Activated CD4-positive, alpha-beta T cell treated with anti-CD3 and anti-CD28 coated beads, Interleukin-2, amount 50 U/mL, for 1 hour (primary cell): ENCODE measurements around the gene ABCC9.
"Not testable (repeated sequence)": the region's sequence is repeated elsewhere in the genome, so short reads cannot be mapped to it uniquely, and the experiment has no call there.

ENCODE experiments used
- DNase-seq: peaks from one replicate; pipeline ENCODE4 v3.0.0-alpha.2; 2020

Gene ABCC9

GRCh38 chr12:21814814-21815213 lies 126.4 kb downstream of the ABCC9 start:
- no peak for DNase-seq

DNA sequence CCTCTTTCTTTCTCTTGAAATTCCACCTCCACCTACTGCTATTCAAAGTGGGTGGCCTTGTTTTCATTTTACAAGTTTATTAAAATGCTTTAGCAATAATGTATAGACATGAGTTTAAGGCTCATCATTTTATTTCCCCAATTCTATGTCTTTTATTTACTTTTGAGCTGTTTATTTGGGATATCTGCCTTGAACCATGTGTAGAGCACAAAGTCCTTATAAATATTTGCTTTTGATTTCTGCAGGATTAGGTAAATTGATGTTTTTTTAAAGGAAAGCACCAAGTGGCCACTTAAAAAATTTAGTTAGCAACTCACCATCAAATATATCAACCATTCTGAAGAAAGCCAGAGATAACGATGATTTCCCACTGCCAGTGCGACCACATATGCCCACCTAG lies 126.9 kb downstream of the ABCC9 start:
- DNase-seq, result no peak

DNA sequence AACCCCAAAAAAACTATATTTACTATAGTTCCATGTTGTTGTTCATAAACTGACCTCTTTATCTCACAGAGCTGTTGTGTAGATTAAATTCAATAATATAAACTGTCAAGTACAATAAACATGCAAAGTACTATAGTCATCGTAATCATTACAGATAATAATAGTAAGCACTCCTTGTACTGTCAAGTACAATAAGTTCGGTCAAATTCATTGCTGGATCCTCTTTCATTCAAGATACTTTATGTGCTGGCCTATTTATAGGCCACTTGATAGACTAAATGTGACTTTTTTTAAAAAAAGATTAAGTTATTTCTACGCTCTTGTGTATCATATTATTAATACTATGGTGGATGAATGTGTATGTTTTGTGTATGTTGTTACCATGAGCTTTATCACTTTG lies 127.5 kb downstream of the ABCC9 start:
- no peak for DNase-seq

DNA sequence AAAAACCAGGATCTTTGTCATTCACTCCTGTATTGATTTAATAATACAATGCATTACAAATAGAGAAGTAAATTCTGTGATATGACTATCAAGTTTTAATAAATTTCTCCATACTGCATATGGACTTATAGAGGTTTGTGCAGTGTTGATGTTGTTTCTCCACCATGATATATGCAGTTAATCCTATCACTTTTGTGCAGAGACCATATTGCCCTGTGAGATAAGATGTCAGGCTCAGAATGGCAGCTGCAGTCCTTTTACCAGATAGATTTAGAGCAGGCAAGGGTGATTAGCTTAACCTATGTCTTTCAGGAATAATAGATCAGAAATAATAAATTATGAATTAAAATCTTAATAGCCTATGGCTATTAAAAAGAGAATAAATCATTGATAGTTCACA lies 128.1 kb downstream of the ABCC9 start:
- DNase-seq, result no peak

- DNase-seq, result not testable (repeated sequence)
Observed at GRCh38 chr12:21812340-21812739, 128.9 kb downstream of the ABCC9 start.

DNA sequence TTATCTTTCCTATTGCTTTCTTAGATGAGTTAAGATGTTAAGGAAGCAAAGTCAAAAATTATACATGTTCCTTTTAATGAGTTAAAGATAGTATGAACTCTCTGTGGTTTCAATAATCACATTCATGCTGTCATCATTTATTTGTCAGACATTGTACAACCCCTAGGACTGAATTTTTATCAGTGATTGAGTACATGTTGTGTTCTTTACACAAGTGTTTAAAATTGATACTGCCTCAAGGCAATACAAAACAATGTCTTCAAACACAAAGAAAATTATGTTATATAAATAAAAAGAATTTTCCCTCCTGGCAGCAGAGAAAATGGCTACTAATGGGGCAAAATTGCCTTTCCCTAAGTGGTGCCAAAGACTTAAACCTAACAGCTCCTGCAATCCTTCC lies 132.1 kb downstream of the ABCC9 start:
- no peak for DNase-seq

DNA sequence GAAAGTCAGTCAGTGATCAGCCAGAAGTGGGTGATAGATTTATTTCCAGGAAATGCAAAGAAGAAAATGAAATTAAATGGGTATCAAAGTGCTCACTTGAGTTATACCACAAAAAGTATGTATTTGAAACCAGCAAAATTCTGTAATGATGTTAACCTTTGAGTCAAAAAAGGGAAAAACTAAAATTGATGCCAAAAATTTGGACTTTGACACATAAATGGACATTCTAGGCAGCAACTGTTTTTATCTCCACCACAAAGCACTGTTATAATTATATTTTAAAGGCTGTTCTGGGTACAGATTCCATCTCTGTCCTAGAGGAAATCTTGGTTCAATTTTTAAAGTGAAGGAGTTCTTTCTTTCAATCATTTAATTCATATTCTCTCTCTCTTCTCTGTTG lies 135.0 kb downstream of the ABCC9 start:
- no peak for DNase-seq

DNA sequence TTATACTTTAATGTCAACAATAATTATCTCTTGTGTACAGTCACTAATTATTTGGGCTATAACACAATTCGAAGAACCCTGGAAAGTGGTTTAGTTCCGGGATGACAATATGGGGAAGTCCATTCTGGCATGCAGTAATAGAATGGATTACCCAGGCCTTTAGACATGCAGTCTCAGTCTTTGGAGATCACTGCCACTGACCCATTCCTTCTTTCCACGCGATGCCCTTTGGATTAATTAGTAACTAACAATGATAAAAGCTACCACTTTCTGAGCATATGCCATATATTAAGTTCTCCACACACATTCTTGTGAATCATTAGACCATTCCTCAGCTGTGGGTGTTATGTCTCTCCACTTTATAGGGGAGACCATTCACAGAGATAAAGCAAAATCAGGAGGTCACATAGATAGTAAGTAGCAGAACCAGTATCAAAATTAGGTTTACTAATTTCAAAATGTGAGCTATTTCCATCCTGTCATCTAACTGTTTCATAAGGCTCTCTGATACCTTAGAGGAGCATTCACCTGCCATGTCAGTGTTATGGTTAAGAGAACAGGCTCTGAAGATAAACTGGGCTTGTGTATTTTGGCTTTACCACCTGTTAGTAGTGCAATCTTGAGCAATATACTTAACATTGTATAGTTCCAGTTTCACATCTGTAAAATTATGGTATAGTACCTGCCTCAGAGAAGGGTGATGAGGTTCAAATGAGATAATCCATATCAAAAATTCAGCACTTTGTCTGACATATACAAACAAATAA lies 139.5 kb downstream of the ABCC9 start:
- no peak for DNase-seq

DNA sequence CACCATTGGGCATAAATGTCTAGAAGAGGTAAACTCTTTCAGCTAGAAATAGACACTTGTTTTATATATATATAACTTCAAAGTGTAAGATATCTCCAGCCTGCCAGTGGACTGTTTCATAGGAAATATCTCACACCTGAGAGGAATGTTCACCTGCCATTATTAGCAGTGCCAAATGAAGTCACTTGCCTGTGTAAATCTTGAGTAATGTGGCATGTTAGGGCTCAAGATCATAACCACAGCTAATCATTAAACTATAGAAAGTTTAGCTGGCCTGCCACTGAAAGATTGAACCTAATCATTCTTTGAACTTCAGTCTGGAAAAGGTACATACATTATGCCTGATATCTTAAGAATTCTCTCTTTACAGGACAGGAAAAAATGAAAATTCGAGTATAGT lies 141.2 kb downstream of the ABCC9 start:
- DNase-seq, result no peak

GRCh38 chr12:21797539-21797938 lies 143.7 kb downstream of the ABCC9 start:
- DNase-seq, result no peak

DNA sequence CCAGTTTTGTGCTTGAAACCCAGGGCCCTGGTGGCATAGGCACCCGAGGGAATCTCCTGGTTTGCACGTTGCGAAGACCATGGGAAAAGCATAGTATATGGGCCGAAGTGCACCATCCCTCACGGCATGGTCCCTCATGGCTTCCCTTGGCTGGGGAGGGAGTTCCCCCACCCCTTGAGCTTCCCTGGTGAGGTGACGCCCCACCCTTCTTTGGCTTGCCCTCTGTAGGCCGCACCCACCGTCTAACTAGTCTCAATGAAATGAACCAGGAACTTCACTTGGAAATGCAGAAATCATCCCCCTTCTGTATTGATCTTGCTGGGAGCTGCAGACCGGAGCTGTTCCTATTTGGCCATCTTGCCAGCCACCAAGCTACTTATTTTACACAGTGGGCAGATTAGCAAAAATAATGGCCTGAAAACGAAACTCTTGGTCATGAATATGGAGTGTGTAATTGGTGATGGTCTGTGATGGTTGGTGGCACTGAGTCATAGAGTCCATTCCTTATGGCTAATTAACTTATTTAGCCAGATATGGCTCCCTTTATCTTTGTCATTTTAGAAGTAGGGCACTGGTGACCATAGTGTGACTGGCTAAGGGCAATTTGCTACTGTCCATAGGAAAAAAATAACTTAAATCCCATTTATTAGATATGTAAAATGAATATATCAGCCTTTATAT lies 145.4 kb downstream of the ABCC9 start:
- no peak for DNase-seq

- not testable (repeated sequence) for DNase-seq
Observed at GRCh38 chr12:21794807-21795595, 146.2 kb downstream of the ABCC9 start.

GRCh38 chr12:21789687-21790086 lies 151.5 kb downstream of the ABCC9 start:
- DNase-seq, result not testable (repeated sequence)

- no peak for DNase-seq
Observed at GRCh38 chr12:21788089-21788983, 152.9 kb downstream of the ABCC9 start.

DNA sequence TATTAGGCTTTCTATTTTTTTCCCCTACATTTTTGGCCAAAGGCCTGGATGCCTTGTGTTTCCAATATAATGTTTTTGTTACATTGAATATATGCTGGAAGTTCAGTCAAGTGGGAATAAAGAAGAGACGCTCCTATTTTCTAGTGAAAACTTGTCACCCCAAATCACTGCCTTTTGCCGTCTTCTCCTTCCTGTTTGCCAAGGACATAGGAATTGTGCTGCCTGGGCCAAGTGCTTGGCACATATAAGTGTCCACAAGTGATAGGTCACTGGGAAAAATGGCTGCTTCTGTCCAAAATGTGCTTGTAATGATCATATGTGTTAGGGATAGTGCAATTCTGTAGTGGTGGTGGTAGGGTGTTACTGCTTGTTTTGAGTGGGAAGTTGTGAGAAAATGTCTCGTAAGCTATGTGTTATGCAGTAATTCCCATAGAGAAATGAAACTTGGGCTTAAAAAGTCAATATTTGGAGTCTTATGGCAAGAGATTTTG lies 155.1 kb downstream of the ABCC9 start:
- no peak for DNase-seq

- not testable (repeated sequence) for DNase-seq
Observed at GRCh38 chr12:21782723-21783122, 158.5 kb downstream of the ABCC9 start.

DNA sequence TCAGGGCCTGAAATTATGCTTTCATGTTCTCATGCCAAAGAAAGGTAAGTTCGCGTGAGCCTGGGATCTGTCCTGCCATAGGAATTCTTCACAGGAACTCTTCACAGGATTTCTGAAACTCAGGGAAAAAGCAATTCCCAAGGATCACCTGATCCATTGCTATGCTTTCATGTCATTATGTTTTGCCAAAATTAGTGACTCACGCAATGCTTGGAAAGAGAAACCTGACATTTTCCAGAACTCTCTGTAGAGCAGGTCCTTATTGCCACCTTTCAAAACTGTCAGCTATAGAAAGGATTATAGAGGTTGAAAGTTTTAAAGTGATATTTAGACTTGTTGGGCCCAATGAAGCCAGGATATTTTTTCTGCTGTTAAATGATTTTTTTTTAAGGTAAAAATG lies 160.4 kb downstream of the ABCC9 start:
- no peak for DNase-seq

DNA sequence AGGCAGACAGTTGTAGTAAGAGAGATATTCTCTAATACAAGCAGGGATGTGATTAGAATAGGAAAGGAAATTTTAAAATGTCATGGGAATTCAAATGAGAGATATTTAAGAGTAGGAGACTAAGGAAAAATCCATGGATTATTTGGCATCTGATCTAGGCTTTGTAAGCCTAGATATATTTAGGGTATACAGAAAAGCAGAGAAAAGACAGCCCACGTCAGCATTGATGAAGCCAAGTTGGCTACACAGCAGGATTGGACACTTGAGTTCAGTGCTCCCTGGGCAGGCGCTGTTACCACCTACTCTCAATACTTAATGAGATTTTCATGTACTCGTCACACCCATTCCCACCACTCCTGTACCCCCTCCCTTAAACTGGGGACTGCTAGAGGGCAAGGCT lies 165.1 kb downstream of the ABCC9 start:
- DNase-seq, result no peak

GRCh38 chr12:21775133-21775820 lies 165.9 kb downstream of the ABCC9 start:
- no peak for DNase-seq

DNA sequence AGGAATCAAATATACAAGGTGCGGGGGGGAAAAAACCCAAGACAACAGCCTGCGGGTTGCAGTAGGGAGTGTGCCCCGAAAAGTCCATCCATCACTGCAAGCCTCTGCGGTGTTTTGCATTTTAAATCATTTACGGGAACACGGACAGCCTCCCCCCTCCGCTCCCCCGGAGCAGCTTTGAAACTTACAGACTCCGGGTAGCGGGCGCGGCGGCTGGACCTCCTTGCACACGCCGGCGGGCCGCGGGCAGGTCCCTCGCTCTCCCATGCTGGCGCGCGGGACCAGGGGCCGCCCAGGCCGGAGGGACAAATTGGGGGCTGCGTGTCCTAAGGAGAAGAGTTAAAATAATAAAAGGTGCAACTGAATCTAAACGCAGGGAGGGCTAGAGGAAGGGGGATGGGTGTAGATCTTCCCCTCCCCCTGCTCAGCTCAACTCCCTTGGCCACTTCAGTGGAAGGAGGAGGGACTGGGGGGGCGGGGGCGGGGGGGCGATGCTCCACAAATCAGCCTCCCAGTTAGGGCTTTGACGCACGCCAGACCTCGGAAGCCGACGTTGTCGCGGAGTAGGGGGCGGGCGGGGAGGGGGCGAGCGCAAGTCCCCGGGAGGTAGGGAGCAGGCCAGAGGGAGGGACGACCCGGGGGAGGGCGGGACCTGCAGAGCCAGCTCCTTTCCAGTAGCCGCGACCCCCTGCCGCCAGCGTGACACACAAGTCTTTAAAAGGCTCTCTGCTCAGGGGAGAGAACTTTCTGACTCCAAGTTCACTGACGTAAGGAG lies 166.7 kb downstream of the ABCC9 start, which contains the start of gene KCNJ8:
Gene KCNJ8 (minus strand): TSS at position 349 of the 775 bp plus-strand sequence. CDS start 1,090 bp downstream, outside the sequence.
- DNase-seq, result no peak

DNA sequence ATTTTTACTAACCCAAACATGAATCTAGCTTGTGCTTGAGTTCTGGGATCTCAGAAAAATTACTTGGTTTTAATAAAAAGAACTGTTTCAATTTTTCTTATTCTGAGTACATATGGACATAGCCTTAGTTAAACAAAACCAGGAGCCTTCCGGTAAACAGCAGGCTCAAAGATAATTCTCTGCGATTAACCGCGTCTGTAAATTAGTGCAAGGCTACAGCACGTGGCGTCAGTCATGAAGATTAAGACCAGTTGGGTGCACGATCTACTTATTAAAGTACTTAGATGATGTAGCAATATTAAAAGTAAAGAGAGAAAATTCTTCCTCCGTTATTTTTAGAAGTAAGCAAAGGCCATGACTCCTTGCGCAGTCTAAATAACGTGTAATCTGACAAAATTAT lies 167.4 kb downstream of the ABCC9 start:
- DNase-seq, result no peak
